Renal cortical epithelial cell (primary cell): ENCODE results near the gene CHRNG. TPM values are rescaled to one million over a fixed set of nuclear protein-coding genes. Genes with fewer than 3 reads are reported as not detected.

Source experiments
- DNase-seq: peaks from one replicate; pipeline ENCODE4 v3.0.0-alpha.2; 2011; ENCODE audit warnings: low read depth
- total RNA-seq: library from RNA; depleted of rRNA; stranded (reverse); fragments of >200 nt; gene quantifications from 2 replicates; pipeline ENCODE4 v1.2.3, GENCODE V29; 2014

Gene CHRNG, protein sequence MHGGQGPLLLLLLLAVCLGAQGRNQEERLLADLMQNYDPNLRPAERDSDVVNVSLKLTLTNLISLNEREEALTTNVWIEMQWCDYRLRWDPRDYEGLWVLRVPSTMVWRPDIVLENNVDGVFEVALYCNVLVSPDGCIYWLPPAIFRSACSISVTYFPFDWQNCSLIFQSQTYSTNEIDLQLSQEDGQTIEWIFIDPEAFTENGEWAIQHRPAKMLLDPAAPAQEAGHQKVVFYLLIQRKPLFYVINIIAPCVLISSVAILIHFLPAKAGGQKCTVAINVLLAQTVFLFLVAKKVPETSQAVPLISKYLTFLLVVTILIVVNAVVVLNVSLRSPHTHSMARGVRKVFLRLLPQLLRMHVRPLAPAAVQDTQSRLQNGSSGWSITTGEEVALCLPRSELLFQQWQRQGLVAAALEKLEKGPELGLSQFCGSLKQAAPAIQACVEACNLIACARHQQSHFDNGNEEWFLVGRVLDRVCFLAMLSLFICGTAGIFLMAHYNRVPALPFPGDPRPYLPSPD
- not detected in 2 replicates for total RNA-seq

DNA sequence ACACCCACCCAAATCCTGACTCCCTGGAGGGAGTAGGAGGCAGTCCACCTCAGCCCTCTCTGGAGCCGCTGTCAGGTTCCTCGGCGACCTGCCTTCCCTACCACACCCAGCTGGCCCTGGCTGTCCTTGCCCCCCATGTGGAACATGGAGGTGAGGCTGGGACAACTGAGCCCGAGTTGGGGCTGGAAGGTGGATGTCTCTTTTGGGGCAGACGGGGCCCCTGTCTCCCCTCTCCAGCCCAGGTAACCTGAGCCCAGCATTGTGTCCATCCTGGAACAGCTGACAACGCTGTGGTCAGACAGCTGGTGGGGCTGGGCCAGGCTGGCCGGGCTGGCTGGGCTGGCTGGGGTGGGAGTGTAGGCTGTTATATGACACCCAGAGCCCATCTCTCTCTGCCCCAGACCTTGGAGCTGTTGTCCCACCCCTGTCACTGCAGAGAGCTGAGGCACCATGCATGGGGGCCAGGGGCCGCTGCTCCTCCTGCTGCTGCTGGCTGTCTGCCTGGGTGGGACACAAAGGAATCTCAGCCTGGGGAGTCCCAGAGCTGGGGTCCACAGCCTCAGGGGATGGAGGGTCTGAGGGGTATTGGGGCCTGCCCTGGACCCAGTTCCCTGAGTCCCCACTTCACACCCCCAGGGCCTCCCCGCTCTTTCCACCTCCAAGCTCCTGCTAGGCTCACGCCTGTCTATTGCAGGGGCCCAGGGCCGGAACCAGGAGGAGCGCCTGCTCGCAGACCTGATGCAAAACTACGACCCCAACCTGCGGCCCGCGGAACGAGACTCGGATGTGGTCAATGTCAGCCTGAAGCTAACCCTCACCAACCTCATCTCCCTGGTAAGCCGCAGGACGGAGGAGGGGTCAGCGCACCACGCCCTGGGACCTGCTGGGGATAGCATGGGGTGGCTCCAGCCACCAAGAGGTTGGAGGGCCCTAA, at the start of gene CHRNG:
TSS of gene CHRNG (plus strand) at position 395 of the 934 bp plus-strand sequence. CDS start at position 451, 56 bp downstream.
- DNase-seq: no peak

DNA sequence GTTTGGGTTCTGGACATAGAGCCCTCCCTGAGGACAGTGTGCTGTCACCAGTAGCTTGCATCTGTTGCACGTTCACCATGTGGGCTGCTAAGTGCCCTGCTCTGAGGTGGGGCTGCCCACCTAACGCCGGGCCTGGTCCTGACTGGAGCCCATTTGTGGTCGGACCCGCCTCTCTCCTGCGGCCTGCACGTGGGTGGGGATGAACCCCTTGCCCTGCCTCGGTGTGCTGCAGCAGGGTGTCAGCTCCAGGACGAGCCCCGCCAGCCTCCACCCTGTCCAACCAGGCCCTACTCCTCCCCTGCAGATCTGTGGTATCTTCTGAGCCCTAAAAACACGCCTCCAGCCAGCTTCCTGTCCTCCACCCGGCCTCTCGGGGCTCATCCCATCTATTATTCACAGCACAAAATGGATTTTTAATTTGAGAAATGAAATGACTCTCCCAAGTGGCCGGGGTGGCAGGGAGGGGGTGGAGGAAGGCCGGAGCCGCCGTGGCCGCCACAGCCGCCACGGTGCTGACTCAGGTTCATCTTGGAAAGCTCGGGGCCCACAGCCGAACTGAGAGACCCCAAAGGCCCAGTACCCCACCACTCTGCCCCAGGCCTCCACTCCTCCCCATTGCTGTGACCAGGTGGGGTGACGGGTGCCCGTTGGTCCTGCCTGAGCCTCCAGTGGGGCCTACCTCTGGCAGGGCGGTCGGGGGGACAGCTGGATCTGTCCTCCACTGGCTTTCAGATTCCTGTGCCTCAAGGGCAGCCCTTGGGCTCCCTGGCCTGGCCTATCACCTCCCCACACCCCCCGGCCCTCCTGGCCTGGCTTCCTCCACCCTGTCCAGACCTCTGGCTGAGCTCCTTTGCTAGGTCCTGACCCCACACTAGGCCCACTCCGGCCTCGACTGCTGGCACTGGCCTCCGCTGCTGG, 49.0 kb upstream of the CHRNG start:
- DNase-seq: no peak

DNA sequence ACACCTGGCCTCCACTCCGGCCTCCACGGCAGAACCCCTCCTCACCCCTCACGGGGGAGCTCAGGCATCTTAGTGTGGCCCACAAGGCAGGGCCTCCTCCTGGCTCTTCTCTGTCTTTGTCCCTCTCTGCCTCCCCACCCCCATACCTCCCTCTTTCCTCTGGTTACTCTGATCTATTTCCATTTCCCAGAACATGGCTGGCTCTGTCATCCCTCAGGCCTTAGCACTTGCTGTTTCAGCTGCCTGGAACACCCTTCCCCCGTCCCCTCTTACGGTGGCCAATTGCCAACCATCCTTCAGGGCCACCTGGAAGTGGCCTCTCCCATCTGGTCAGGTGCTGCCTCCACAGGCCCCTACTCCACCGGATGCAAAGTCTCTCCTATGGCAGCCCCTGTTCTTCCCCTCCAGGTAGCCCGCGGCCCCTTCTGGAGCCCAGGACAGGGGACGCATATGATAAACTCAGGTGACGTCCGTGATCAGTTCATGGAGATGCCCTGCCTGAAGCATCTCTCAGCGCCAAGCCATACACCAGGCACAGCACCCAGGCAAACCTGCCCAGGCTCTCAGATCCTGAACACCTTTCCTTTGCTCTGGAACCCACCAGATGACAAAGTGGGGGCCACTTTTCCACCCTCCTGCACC, 48.2 kb upstream of the CHRNG start:
- no peak for DNase-seq

DNA sequence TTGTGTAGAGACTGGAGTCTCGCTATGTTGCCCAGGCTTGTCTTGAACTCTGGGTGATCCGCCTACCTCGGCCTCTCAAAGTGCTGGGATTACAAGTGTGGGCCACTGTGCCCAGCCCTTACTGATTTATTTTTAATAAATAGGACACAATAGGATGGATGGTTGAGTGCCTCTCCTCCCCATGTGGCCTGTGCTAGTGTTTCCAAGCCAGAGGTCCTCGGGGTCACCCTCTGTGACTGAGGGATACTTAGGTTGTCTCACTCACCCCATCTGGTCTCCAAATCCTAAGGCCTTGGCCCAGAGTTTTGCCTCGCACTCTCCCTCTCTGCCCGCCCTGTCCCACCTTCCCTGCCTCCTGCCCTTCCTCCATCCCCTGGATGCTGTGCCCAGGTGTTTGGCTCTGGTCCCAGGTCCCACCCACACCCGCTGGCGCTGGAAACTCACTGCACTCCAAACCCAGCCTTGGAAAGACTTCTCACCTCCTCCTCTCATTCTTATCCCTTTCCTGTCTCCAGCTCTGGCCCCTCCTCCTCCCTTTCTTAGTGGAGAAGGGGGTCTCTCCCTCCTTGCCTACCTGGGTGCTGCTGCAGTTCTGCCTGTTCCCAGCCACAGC, 47.1 kb upstream of the CHRNG start:
- no peak for DNase-seq

DNA sequence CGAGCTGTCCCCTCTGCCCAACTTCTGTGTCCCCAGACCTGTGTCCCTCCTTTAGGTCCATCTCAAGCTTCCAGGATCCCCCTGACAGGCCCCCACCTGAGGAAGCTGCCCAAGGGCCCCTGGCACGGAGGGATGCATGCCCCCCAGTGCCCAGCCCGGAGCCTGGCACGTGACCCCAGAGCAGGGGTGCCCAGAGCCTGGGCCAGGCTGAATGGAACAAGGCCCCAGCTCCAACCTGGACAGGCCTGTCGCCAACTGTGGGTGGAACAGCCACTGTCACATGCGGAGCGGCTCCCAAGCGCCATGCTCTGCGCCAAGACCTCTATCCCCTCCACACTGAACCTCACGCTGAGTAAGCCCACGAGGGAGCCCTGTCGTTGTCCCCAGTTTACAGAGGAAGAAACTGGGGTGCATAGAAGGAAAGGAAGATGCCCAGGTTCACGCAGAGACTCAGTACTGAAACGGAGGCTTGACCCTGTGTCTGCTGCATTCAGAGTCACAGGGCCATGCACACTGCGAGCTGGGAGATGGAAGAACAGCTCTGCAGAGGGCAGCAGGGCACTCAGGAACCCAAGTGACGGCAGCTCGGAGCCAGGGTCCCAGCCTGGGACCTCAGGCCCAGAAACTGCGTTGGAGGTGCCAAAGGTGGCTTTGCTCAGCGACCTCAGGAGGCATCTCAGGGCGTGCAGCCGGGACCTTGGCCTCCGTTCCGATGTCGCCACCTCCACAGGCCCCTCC, 46.4 kb upstream of the CHRNG start:
- no peak for DNase-seq

DNA sequence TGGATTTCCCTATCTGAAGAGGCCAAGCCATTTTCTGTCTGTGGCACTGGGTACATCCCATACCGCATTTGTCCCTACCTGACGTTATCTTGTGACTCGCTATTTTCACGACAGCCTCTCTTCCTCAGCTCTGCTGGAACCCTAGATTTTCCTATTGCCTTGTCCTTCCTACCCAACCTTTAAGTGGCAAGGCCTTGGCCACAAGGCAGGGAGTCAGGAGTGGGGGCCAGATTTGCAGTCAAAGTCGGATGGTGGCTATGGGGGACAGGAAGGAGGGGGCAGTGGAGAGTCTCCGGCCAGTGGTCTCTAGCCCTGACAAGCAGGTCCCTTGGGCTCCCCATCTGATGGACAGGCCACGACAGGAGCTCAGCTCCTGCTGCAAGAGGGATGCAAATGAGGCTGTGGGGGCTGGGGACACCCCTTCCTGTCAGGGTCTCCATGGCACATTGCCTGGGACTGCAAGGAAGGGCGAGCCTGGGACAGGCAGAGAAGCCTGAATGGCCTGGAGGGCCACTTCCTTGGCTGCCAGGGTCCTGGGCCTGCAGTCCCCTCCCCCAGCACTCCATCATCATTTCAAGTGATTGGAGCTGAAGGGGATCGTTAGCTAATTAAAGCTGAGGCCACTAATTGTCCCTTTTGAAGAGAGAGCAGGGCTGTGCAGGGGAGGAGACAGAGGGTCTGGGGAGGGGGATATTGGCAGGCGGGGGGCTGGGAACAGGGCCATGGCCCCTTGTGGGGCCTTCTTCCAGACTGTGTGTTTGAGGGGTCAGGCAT, 45.6 kb upstream of the CHRNG start:
- no peak for DNase-seq

DNA sequence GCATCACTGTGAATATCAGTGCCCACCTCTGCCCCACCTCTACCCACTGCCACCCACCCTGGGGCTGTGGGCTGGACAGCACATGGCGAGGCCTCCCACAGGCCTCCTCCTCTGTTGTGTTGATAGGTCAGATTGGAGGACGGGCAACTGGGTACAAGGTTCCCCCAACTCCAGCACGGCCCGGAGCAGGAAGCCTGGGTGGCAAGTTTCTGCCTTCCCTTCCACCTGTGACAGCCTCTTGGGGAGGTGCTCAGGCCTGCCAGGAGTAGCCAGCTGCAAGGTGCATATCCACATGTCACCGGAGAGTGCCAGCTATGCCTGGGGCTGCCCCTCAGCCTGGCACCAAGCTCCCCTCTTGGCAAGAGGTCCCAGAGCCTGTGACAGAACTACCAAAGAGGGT, 45.0 kb upstream of the CHRNG start:
- DNase-seq: no peak

DNA sequence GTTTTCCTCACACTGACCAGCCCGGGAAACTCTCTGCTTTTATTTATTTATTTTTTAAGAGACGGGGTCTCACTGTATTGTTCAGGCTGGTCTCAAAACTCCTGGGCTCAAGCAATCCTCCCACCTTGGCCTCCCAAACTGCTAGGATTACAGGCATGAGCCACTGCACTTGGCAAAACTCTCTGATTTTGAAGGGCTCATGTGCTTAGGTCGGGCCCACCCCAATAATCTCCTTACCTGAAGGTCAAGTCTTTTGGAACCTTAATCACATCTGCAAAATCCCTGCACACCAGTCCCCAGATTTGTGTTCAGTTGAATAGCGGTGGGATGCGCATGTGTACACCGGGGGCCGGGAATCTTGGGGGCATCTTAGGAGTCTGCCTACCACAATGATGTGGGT, 44.2 kb upstream of the CHRNG start:
- no peak for DNase-seq

DNA sequence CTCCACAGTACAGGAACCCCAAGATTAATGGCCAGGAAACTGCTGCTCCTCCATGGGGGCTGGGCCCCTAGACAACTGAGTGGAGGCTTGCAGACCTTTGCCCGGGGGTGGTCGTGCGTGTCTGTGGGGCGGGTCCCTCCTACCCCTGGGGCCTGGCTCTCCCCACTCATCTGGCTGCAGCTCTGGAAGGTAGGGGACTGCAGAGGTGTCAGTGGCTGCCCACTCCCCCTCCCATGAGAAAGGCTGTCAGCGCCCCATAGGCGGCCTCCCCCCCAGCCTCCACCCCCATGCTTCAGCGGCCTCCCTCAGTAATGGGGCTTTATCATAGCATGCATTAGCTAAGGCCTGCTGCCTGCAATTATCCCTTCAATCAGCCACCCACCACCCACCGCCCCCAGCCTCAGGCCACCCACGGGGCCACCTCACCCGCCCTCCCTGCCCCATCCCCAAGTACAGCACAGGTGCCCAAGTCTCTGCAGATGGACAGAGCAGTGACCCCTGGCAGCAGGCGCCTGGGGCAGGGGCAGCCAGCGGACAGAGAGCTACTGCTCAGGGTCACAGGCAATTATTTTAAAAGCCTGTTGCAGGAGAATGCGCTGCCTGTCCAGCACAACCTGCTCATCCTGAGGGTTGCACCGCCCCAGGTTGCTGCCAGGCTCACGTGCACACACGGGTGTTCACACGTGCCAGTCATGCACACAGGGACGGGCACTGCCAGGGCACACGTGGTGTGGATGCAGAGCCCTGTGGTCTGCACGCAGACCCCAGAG, 42.8 kb upstream of the CHRNG start:
- DNase-seq: no peak

DNA sequence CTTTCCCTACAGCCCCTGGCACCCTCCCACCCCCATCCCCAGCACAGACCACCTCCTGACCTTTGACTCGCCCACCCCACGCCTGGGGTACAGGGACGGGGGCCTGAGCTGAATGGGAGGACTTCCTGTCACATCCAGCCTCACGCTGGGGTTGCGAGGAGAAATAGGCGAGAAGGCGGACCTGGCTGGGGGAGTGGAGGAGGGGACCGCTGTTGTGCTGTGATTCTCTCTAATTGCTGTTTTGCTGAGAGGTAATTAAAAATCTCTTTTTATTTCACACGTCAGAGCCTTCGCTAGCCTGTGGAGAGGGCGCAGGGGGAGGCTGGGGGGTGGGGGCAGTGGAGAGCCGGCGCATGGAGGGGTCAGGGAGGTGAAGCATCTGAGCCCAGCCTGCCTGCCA, 42.1 kb upstream of the CHRNG start:
- no peak for DNase-seq

DNA sequence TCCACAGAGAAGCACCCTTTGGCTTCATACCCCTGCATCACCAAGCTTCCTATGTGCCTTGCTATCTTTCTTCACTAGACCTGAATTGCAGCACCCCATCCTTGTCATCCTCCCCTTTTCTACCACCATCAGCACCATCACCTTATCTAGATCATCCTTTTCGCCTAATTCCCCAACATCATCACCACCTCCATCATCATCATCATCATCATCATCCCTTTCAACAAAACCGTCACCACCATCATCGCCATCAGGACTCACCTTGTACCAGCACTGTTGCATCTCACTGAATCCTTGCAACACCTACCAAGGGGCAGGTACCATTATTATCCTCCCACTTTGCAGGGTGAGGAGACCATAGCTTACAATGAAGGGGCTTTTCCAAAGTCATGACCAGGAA, 41.0 kb upstream of the CHRNG start:
- no peak for DNase-seq

DNA sequence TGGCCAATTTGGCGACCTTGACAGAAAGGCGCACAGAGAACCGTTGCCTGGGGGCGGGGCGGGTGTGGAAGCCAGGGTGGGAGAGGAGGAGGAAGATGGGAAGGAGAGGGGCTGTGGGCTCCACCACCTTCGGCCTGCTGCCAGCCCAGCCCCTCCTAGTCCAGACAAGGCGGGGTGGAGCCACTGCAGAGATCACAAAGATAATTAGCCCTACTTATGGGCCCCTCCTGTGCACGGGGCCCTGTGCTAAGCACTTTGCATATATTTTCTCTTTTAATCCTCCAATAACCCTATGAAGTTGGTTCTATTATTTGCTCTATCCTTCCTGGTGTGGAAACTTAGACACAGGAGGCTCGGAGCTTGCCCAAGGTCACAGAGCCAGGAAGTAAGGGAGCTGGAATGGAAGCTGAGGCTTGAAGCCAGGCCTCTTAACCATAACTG, 38.1 kb upstream of the CHRNG start:
- DNase-seq: no peak

DNA sequence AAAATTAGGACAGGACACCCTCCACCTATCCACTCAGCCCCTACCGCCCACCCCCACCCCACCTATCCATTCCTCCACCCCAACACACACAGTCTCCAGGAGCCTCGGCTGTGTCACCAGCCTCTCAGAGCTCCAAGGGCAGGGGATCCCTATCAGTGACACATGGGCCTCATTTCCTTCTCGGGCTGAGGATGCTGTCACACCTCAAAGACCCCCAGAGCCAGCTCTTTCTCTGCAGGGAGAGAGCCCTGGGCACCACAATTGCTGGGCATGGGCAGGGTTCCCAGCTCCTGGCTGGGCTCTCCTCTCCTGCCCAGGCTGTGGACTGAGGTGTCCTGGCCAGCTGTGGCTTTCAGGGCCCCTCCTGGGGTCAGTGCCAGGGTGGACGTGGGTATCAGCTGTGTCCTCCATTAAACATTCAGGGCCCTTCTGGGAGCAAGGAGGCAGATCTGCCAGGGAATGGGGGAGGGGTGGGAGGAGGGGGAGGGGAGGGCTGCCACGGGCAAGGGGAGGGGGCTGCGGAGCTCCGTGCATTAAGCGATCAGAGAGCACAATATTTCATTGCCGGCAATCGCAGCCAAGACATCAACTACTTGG, 37.6 kb upstream of the CHRNG start:
- DNase-seq: no peak

DNA sequence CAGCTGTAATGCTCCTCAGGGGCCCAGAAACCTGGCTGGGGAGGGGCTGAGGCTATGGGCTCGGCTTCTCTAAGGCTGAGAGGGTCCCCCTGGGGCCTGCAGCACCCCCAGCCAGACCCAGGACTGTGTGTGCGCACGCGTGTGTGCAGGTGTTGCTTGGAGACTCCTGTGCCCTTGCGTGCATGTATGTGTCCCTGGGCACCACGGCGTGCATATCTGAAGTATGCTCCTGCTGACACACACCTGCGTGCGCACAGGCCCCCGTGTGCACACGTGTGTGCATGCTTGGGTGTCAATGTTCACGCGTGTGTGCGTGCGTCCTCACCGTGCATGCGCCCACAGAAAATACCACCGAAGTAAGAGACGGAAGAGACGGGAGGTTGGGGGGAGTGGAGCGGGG, 37.0 kb upstream of the CHRNG start:
- DNase-seq: no peak

DNA sequence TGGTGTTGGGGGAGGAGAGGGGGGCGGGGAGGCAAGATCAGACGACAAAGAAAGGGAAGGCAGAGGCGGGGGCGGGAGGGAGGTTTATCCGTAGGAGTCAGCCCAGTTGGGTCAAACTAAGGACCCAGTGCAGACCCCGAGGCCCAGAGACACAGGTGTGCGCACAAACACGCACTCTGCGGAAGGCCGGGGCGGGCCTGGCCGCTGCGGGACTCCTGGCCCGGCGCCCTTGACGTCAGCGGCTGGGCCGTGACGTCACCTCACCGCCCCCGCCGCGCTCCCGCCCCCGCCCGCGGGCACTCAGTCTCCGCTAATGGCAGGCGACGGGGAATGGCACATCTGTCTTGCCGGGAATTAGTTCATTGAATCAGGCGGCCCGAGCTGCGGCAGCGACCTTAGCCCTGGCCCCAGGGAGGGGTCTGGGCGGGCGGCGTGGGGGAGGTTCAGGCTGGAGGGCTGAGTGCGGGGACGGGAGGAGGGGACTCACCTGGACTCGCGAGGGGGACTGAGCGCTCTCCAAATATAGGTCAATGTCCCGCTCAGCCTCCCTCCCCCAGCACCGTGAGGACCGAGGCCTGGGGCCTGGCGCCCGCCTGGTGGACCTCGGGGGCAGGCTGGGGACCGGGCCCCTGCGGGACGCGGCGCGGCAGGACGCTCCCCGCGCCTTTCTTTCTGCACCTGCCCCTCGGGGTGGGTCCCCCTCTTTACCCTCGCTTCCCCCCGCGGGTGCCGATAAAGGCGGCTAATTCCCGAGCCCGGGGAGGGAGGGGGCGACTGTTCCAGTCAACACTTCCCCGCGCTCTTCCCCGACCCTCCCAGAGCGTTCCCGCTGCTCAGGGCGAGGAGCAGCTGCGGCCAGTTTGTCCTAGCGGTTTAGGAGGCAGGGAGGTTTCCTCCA, 36.3 kb upstream of the CHRNG start:
- no peak for DNase-seq

DNA sequence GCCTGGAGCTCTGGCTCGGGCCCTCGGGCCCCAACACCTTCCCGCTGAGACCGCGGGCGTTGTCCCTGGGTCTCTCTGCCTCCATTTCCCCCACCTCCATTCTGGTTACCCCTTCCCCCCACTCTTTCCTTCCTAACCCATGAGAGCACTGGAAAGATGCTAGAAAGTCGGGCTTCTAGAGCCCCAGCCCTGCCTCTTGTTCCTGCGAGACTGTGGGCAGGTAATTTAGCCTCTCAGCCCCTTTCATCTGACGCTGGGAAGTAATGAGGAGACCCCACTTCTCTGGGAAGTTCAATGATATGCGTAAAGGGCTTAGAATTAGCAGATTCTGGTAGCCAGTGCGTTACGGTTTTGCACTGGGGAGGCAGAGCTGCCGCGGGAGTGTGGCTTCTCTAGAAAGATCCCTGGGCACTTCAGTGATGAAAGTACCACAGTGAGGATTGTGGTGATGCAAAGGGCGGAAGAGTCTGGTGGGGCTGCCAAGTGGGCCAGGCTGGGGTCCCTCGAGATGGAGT, 35.6 kb upstream of the CHRNG start:
- no peak for DNase-seq

DNA sequence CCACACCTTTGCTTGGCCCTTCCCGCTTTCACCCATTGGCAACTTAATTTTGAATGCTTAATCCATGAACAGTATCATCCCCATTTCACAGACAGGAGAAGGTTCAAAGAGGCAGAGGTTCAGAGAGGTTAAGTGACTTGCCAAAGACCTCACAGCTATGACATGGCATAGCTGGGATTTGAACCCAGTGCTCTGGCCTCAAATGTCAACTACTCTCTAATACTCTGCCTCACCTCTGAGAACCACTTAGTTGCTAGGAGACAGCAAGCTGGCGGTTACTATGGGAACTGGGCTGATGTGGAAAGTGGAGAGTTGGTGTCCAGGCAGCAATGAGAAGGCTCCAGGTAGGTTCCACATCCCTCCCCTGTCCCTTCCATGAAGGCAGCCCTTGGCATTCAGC, 35.1 kb upstream of the CHRNG start:
- peak; percentile 6 for DNase-seq
